ENCODE results near the gene SNAP23.

- TF ChIP-seq TAF1 (IDR thresholded peaks at IDR 0.05; ENCODE audit: borderline replicate concordance, insufficient read depth, low read length) (no peak), POLR2AphosphoS5 (IDR thresholded peaks at IDR 0.05; ENCODE audit: low read depth, low read length) (no peak), SIN3A (IDR thresholded peaks at IDR 0.05; ENCODE audit: borderline replicate concordance, insufficient read depth, low read length) (no peak), REST (IDR thresholded peaks at IDR 0.05; ENCODE audit: insufficient read depth in 1 of 2, low read depth in 2 of 2, low read length in 2 of 2) (no peak), FOXP2 (optimal IDR thresholded peaks at IDR 0.05; ENCODE audit: borderline replicate concordance, extremely low read depth, extremely low read length, insufficient read depth) (no peak)
Observed at GRCh38 chr15:42508263-42508690, 12.8 kb downstream of the SNAP23 start.
